Endothelial cell (in vitro differentiated cells): ENCODE data around the gene MPDU1. TPM values are rescaled to one million over a fixed set of nuclear protein-coding genes. Genes with fewer than 3 reads are reported as not detected.

Experiments
- DNase-seq: peaks from one replicate; pipeline ENCODE4 v3.0.0; 2021; ENCODE audit warnings: low spot score
- H3K27ac Mint-ChIP-seq: one replicate; pipeline ENCODE4 v1.8.0; 2021; ENCODE audit warnings: mixed read lengths, inconsistent platforms; ENCODE audit not compliant: unreplicated experiment
- H3K27me3 Mint-ChIP-seq: one replicate; pipeline ENCODE4 v1.8.0; 2021; ENCODE audit warnings: mild to moderate bottlenecking, moderate library complexity, mixed read lengths, inconsistent platforms; ENCODE audit not compliant: unreplicated experiment
- H3K36me3 Mint-ChIP-seq: one replicate; pipeline ENCODE4 v1.8.0; 2021; ENCODE audit warnings: mild to moderate bottlenecking, low read depth, mixed read lengths, inconsistent platforms; ENCODE audit not compliant: unreplicated experiment
- H3K4me1 Mint-ChIP-seq: one replicate; pipeline ENCODE4 v1.8.0; 2021; ENCODE audit warnings: mild to moderate bottlenecking, mixed read lengths, inconsistent platforms; ENCODE audit not compliant: unreplicated experiment
- H3K4me3 Mint-ChIP-seq: one replicate; pipeline ENCODE4 v1.8.0; 2021; ENCODE audit warnings: mild to moderate bottlenecking, mixed read lengths, inconsistent platforms; ENCODE audit not compliant: unreplicated experiment
- H3K9me3 Mint-ChIP-seq: one replicate; pipeline ENCODE4 v1.8.0; 2021; ENCODE audit warnings: mixed read lengths, inconsistent platforms; ENCODE audit not compliant: unreplicated experiment
- CTCF ChIP-seq: fragments of 200-600 bp; sonication (generic); IDR thresholded peaks from one replicate; pipeline ENCODE4 v1.5.0; 2021; ENCODE audit warnings: antibody characterized with exemption; ENCODE audit not compliant: unreplicated experiment
- total RNA-seq: library from RNA; stranded (reverse); fragmentation: NEBNext Ultra II Directional; extraction: Animal tissue kit (Norgen Biotek cat#: 25700); gene quantifications from one replicate; pipeline ENCODE4 v1.2.1, GENCODE V29; 2021; ENCODE audit not compliant: unreplicated experiment

MPDU1 gene
- total RNA-seq, 1 donor from 2014 or later: 51.8 TPM

- H3K27ac Mint-ChIP-seq: no peak overlapping the region
- H3K9me3 Mint-ChIP-seq: no peaks in the 10 kb centered on the region
- DNase-seq: no peak
- H3K36me3 Mint-ChIP-seq: no peaks in the 10 kb centered on the region
- H3K4me1 Mint-ChIP-seq: peaks cover 8% of the 10 kb centered on the region
- peak overlapping the region; percentile 88 for H3K4me3 Mint-ChIP-seq
- TF ChIP-seq CTCF: no peak
- H3K27me3 Mint-ChIP-seq: peaks cover 10% of the 10 kb centered on the region
These were observed 42.7 kb downstream of the MPDU1 start for GRCh38 chr17:7626307-7626706.

- peaks cover 8% of the 10 kb centered on the region for H3K4me1 Mint-ChIP-seq
- peak overlapping the region; percentile 9 for H3K27ac Mint-ChIP-seq
- no peak for DNase-seq
- peaks cover 10% of the 10 kb centered on the region for H3K27me3 Mint-ChIP-seq
- H3K4me3 Mint-ChIP-seq: peak overlapping the region; percentile 88
- H3K9me3 Mint-ChIP-seq: no peaks in the 10 kb centered on the region
- TF ChIP-seq CTCF: no peak
- H3K36me3 Mint-ChIP-seq: no peaks in the 10 kb centered on the region
These were observed 43.3 kb downstream of the MPDU1 start for GRCh38 chr17:7626956-7627249.

- no peaks in the 10 kb centered on the region for H3K9me3 Mint-ChIP-seq
- DNase-seq: peak; percentile 91
- peak within 1 kb of the TSS; percentile 24 for H3K27ac Mint-ChIP-seq
- H3K4me1 Mint-ChIP-seq: peaks cover 8% of the 10 kb centered on the region
- no peak for TF ChIP-seq CTCF
- H3K36me3 Mint-ChIP-seq: no peaks in the 10 kb centered on the region
- H3K4me3 Mint-ChIP-seq: peak within 1 kb of the TSS; percentile 88
- peaks cover 10% of the 10 kb centered on the region for H3K27me3 Mint-ChIP-seq
These were observed 43.8 kb downstream of the MPDU1 start, which contains the start of gene SAT2 for GRCh38 chr17:7627250-7628121. TSS of gene SAT2 (minus strand) at chr17:7627821. CDS start at chr17:7627635, 186 bp downstream.

- DNase-seq: no peak
- H3K4me3 Mint-ChIP-seq: no peak within 1 kb of the TSS
- H3K27ac Mint-ChIP-seq: no peak within 1 kb of the TSS
- no peaks in the 10 kb centered on the region for H3K9me3 Mint-ChIP-seq
- H3K27me3 Mint-ChIP-seq: peaks cover 9% of the 10 kb centered on the region
- no peak for TF ChIP-seq CTCF
- no peaks in the 10 kb centered on the region for H3K36me3 Mint-ChIP-seq
- peaks cover 8% of the 10 kb centered on the region for H3K4me1 Mint-ChIP-seq
These were observed 46.4 kb downstream of the MPDU1 start, which contains the start of gene SHBG for GRCh38 chr17:7629939-7630571. TSS of gene SHBG (plus strand) at chr17:7630135. CDS start at chr17:7630173, 38 bp downstream.
